ENCODE results near the gene PCDH15.

PCDH15 gene

GRCh38 chr10:54342058-54342457, 459.0 kb downstream of the PCDH15 start:
- DNase-seq = no peak

GRCh38 chr10:54335296-54335695, 465.7 kb downstream of the PCDH15 start:
- no peak for DNase-seq

GRCh38 chr10:54319341-54319740, 481.7 kb downstream of the PCDH15 start:
- no peak for DNase-seq

- DNase-seq = no peak
Measured at GRCh38 chr10:54318470-54318869, 482.6 kb downstream of the PCDH15 start.

- DNase-seq = no peak
Measured at GRCh38 chr10:54314430-54314829, 486.6 kb downstream of the PCDH15 start.

GRCh38 chr10:54284526-54285193, 516.4 kb downstream of the PCDH15 start:
- no peak for DNase-seq

GRCh38 chr10:54282012-54282411, 519.0 kb downstream of the PCDH15 start:
- no peak for DNase-seq

GRCh38 chr10:54266395-54266794, 534.6 kb downstream of the PCDH15 start:
- no peak for DNase-seq

GRCh38 chr10:54262726-54263125, 538.3 kb downstream of the PCDH15 start:
- no peak for DNase-seq

- no peak for DNase-seq
Measured at GRCh38 chr10:54259104-54259503, 541.9 kb downstream of the PCDH15 start.

GRCh38 chr10:54234832-54235231, 566.2 kb downstream of the PCDH15 start:
- no peak for DNase-seq

GRCh38 chr10:54203401-54203800, 597.6 kb downstream of the PCDH15 start:
- no peak for DNase-seq

- no peak for DNase-seq
Measured at GRCh38 chr10:54198051-54198450, 603.0 kb downstream of the PCDH15 start.

GRCh38 chr10:54194806-54195205, 606.2 kb downstream of the PCDH15 start:
- DNase-seq = no peak

GRCh38 chr10:54159924-54160323, 641.1 kb downstream of the PCDH15 start:
- no peak for DNase-seq

GRCh38 chr10:54148508-54148907, 652.5 kb downstream of the PCDH15 start:
- no peak for DNase-seq

GRCh38 chr10:54139819-54140428, 661.1 kb downstream of the PCDH15 start:
- no peak for DNase-seq

- no peak for DNase-seq
Measured at GRCh38 chr10:54137396-54137795, 663.6 kb downstream of the PCDH15 start.

- DNase-seq = no peak
Measured at GRCh38 chr10:54133203-54133602, 667.8 kb downstream of the PCDH15 start.

- DNase-seq = no peak
Measured at GRCh38 chr10:54131833-54132232, 669.2 kb downstream of the PCDH15 start.

- DNase-seq = no peak
Measured at GRCh38 chr10:54130394-54130793, 670.6 kb downstream of the PCDH15 start.

GRCh38 chr10:54125098-54125747, 675.8 kb downstream of the PCDH15 start:
- no peak for DNase-seq

- no peak for DNase-seq
Measured at GRCh38 chr10:54124209-54124885, 676.7 kb downstream of the PCDH15 start.

GRCh38 chr10:54120806-54121205, 680.2 kb downstream of the PCDH15 start:
- DNase-seq = no peak

All from stimulated activated naive CD4-positive, alpha-beta T cell treated with Interleukin-2 at 50 U/mL for 16 hours (primary cell).